Esophagus muscularis mucosa (tissue), 4 donors: ENCODE results near the gene NCOA4.

Experiments
- EP300 ChIP-seq: sonication (generic); formaldehyde crosslinking; IDR thresholded peaks from one replicate; pipeline ENCODE4 v1.6.1; 2017; ENCODE audit warnings: antibody characterized with exemption
- POLR2A ChIP-seq: fragments of 450-650 bp; IDR thresholded peaks from one replicate; pipeline ENCODE4 v1.6.1; 2017; ENCODE audit warnings: antibody characterized with exemption, moderate library complexity, mild to moderate bottlenecking, low read depth
- POLR2AphosphoS5 ChIP-seq, 2 donors: sonication (generic); formaldehyde crosslinking; IDR thresholded peaks; one replicate each; pipeline ENCODE4 v1.6.1; 2017; ENCODE audit warnings: antibody characterized with exemption in 2 of 2
- TF ChIP-seq, protein P1 (sequence below), 3 experiments: fragments of 200-600 bp in 2 of 3; fragments of 450-650 bp in 1 of 3; sonication (generic) in 2 of 3; IDR thresholded peaks; one replicate each; pipeline ENCODE4 v1.5.1; 2017 to 2019; ENCODE audit warnings: antibody characterized with exemption in 3 of 3, mild to moderate bottlenecking in 2 of 3, moderate library complexity in 1 of 3

DNA sequence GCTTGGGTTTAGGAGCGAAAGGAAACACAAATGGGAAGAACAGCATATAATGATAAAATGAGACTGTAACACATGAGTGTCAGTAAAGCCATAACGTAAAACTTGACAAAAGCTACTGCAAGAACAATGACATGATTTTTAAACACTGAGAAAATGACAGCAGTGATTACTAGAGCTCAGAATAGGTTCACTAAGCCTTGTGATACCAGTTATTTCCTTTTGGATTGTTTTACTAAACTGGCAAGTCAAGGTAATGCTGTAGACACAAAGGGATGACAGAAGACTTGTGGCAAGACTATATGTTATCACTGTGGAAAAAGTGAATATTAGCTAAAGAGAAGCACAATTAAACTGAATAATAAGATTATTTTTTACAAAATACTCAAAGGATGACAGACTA lies 12.7 kb downstream of the NCOA4 start:
- no peak for TF ChIP-seq EP300
- TF ChIP-seq POLR2A = no peak
- TF ChIP-seq, protein P1, sequence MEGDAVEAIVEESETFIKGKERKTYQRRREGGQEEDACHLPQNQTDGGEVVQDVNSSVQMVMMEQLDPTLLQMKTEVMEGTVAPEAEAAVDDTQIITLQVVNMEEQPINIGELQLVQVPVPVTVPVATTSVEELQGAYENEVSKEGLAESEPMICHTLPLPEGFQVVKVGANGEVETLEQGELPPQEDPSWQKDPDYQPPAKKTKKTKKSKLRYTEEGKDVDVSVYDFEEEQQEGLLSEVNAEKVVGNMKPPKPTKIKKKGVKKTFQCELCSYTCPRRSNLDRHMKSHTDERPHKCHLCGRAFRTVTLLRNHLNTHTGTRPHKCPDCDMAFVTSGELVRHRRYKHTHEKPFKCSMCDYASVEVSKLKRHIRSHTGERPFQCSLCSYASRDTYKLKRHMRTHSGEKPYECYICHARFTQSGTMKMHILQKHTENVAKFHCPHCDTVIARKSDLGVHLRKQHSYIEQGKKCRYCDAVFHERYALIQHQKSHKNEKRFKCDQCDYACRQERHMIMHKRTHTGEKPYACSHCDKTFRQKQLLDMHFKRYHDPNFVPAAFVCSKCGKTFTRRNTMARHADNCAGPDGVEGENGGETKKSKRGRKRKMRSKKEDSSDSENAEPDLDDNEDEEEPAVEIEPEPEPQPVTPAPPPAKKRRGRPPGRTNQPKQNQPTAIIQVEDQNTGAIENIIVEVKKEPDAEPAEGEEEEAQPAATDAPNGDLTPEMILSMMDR (IDR thresholded peaks at IDR 0.05) = no peak
- TF ChIP-seq POLR2AphosphoS5 (IDR thresholded peaks at IDR 0.05) = no peak
